GM12878 (cell line): ENCODE measurements around the gene P4HA2. TPM values are rescaled to one million over a fixed set of nuclear protein-coding genes. Genes with fewer than 3 reads are reported as not detected.

Experiments
- ATAC-seq: fragments of 200-7000 bp; cut with Tn5 transposase; 3 replicates; pipeline ENCODE4 v1.9.1; 2020; ENCODE audit warnings: mild to moderate bottlenecking, moderate library complexity
- BruUV-seq: library from RNA; stranded (reverse); fragments of 400-500 nt; replicated peaks from 2 replicates; lab custom pipeline; 2021; lab: Mats Ljungman, UMichigan
- CTCF ChIA-PET: fragments of 300-600 bp; sonication (Branson Sonifier 250); formaldehyde crosslinking; extraction: SDS; loops from one replicate; lab custom pipeline; 2021; ENCODE audit warnings: inconsistent platforms; lab: Yijun Ruan, JAX
- POLR2A ChIA-PET: fragments of 350-600 bp; formaldehyde crosslinking; extraction: SDS; loops from one replicate; lab custom pipeline; 2021; ENCODE audit warnings: inconsistent platforms; lab: Charles Lee
- RAD21 ChIA-PET: fragments of 300-600 bp; sonication (Branson Sonifier 250); formaldehyde crosslinking; loops from one replicate; lab custom pipeline; 2023; ENCODE audit warnings: antibody characterized with exemption; ENCODE audit not compliant: unreplicated experiment; lab: Charles Lee
- SMC1A ChIA-PET: fragments of 300-600 bp; sonication (Branson Sonifier 250); formaldehyde crosslinking; loops from one replicate; lab custom pipeline; 2023; ENCODE audit not compliant: unreplicated experiment, uncharacterized antibody; lab: Charles Lee
- DNase-seq: peaks from one replicate; pipeline ENCODE4 v3.0.0-alpha.2; 2011; ENCODE audit warnings: low read depth, low spot score
- FAIRE-seq: peaks from 3 replicates; lab custom pipeline; 2011; peaks lifted over from hg19 to GRCh38; lab: Jason Lieb, UNC
- H2AFZ ChIP-seq: 2 replicates; pipeline ENCODE4 v1.6.0; 2011; ENCODE audit warnings: low read depth, low read length, control low read depth; ENCODE audit not compliant: control insufficient read depth
- H3K27ac ChIP-seq: 2 replicates; pipeline ENCODE4 v1.5.1; 2011; ENCODE audit warnings: control low read depth; ENCODE audit not compliant: control insufficient read depth, insufficient read depth
- H3K27me3 ChIP-seq, 2 experiments: replicated peaks in 1 of 2; 2 replicates each; pipeline versions ENCODE4 v1.6.0 to v1.6.1; 2011; ENCODE audit warnings: low read length in 1 of 2; ENCODE audit not compliant: control insufficient read depth in 2 of 2, insufficient read depth in 2 of 2
- H3K36me3 ChIP-seq, 2 experiments: 2 replicates each; pipeline ENCODE4 v1.5.1; 2011; ENCODE audit warnings: low read length in 1 of 2; ENCODE audit not compliant: control insufficient read depth in 2 of 2, insufficient read depth in 2 of 2
- H3K4me1 ChIP-seq: 2 replicates; pipeline ENCODE4 v1.6.1; 2011; ENCODE audit warnings: mild to moderate bottlenecking, low read length, moderate library complexity, mixed read lengths; ENCODE audit not compliant: control insufficient read depth, insufficient read depth
- H3K4me2 ChIP-seq: 2 replicates; pipeline ENCODE4 v1.6.0; 2011; ENCODE audit warnings: control low read depth; ENCODE audit not compliant: control insufficient read depth, insufficient read depth
- H3K4me3 ChIP-seq: fragments of 200-600 bp; sonication (generic); 2 replicates; pipeline ENCODE4 v1.5.1; 2016
- H3K79me2 ChIP-seq: 2 replicates; pipeline ENCODE4 v1.6.0; 2011; ENCODE audit warnings: low read length; ENCODE audit not compliant: control insufficient read depth, insufficient read depth
- H3K9ac ChIP-seq: 2 replicates; pipeline ENCODE4 v1.8.0; 2011; ENCODE audit warnings: low read length, control low read depth, mixed read lengths; ENCODE audit not compliant: control insufficient read depth, insufficient read depth
- H3K9me3 ChIP-seq: replicated peaks from 3 replicates; pipeline ENCODE4 v1.5.1; 2011; ENCODE audit warnings: mild to moderate bottlenecking, low read length; ENCODE audit not compliant: control insufficient read depth, insufficient read depth
- H4K20me1 ChIP-seq: 2 replicates; pipeline ENCODE4 v1.6.0; 2011; ENCODE audit not compliant: control insufficient read depth, insufficient read depth
- IKZF2 ChIP-seq, 2 experiments: fragments of 450-650 bp; IDR thresholded peaks; 2 replicates each; pipeline ENCODE4 v1.6.1; 2017; ENCODE audit warnings: mild to moderate bottlenecking in 2 of 2, moderate library complexity in 2 of 2
- IRF3 ChIP-seq: fragments of 450-650 bp; IDR thresholded peaks from 2 replicates; pipeline ENCODE4 v1.6.1; 2014; ENCODE audit warnings: mild to moderate bottlenecking
- MTA2 ChIP-seq: fragments of 450-650 bp; IDR thresholded peaks from 2 replicates; pipeline ENCODE4 v1.6.1; 2016; ENCODE audit warnings: low read depth, mild to moderate bottlenecking, moderate library complexity
- ZBTB40 ChIP-seq: fragments of 450-650 bp; IDR thresholded peaks from 2 replicates; pipeline ENCODE4 v1.6.1; 2016; ENCODE audit warnings: mild to moderate bottlenecking, moderate library complexity, borderline replicate concordance
- ZNF687 ChIP-seq: fragments of 450-650 bp; IDR thresholded peaks from 2 replicates; pipeline ENCODE4 v1.6.1; 2017; ENCODE audit warnings: mild to moderate bottlenecking, moderate library complexity
- WGBS: methylation state at CpG from one replicate; pipeline ENCODE4 v1.1.6; 2016; ENCODE audit warnings: low lambda C conversion rate; ENCODE audit not compliant: insufficient replicate concordance, insufficient coverage; ENCODE audit errors: missing lambda C conversion rate; 5-methylcytosine and 5-hydroxymethylcytosine counted together
- in situ Hi-C: fragments of 300-500 bp; cut with MboI; formaldehyde crosslinking; loops from 9 replicates; pipeline ENCODE4 v1.14.3; 2018; ENCODE audit warnings: mixed read lengths
- intact Hi-C: fragments of 100-400 bp; cut with micrococcal nuclease; formaldehyde crosslinking; loops from one replicate; pipeline ENCODE4 v1.14.2; 2022; ENCODE audit not compliant: unreplicated experiment
- polyA plus RNA-seq, 11 experiments: library from polyadenylated mRNA; depleted of rRNA in 4 of 11; unstranded in 6 of 11; stranded (reverse) in 5 of 11; fragments of >200 nt; fragmentation: Nextera tagmentation in 4 of 11; fragmentation: Illumina TruSeq in 1 of 11; extraction: Ambion mirVana in 4 of 11; extraction: Trizol in 1 of 11; gene quantifications; 1 replicate in 1 of 11; 2 replicates in 10 of 11; pipeline versions ENCODE4 v1.2.1 to v1.2.3, GENCODE V29; 2011 to 2016; ENCODE audit warnings: inconsistent platforms in 2 of 11, missing spikeins in 2 of 11, low read depth in 1 of 11
- total RNA-seq, 4 experiments: library from RNA; depleted of rRNA in 3 of 4; stranded (reverse); fragments of >200 nt in 3 of 4; fragmentation: Illumina TruSeq in 1 of 4; extraction: Trizol in 1 of 4; gene quantifications; 2 replicates each; pipeline versions ENCODE4 v1.2.1 to v1.2.3, GENCODE V29; 2013 to 2021

P4HA2 gene
- total and polyA plus RNA-seq, 10 of the 15 experiments (the other 5 are each of a cell fraction or from before 2014, with no cell fraction given) = 4.7 to 10.9 (median 7.5) TPM

GRCh38 chr5:132251220-132251725 is 23.6 kb upstream of the P4HA2 start:
- no TSS peak for BruUV-seq
- H3K9ac ChIP-seq = no peak overlapping the region
- TF ChIP-seq IRF3 (no peak), ZBTB40 (no peak), ZNF687 (no peak), MTA2 (no peak), IKZF2 (IDR thresholded peaks at IDR 0.05) (no peak)
- peaks cover 1% of the 10 kb centered on the region for H3K9me3 ChIP-seq
- ChIA-PET POLR2A (interaction anchor here (1.4 to 1.7 kb wide), 2 partner anchors 10 to 24 kb away, joined by 3 to 5 read pairs; partner anchors contain the start of gene P4HA2), CTCF (interaction anchor here (0.8 to 8.7 kb wide), 4 partner anchors 12 to 71 kb away, joined by 3 to 74 read pairs (median 6); no protein-coding TSS in a partner anchor), SMC1A (interaction anchor here (0.8 to 3.6 kb wide), 4 partner anchors 10 to 42 kb away, joined by 3 to 16 read pairs (median 5); no protein-coding TSS in a partner anchor), RAD21 (interaction anchor here (3.4 kb wide), 1 partner anchor 13 kb away, joined by 11 read pairs; no protein-coding TSS in a partner anchor)
- WGBS = 35% methylated on average over 10 of the region's 10 CpGs
- no peaks in the 10 kb centered on the region for H4K20me1 ChIP-seq
- in situ Hi-C loops = no loop called here
- H3K4me3 ChIP-seq = no peak overlapping the region
- H3K4me1 ChIP-seq = no peaks in the 10 kb centered on the region
- H2AFZ ChIP-seq = no peak overlapping the region
- ATAC-seq (no peak), DNase-seq (no peak), FAIRE-seq (no peak)
- H3K79me2 ChIP-seq = no peaks in the 10 kb centered on the region
- no peak overlapping the region for H3K27ac ChIP-seq
- H3K4me2 ChIP-seq = no peak overlapping the region
- H3K27me3 ChIP-seq = no peaks in the 10 kb centered on the region; a peak in 1 of 4 replicates
- no peaks in the 10 kb centered on the region for H3K36me3 ChIP-seq
- intact Hi-C loops = no loop called here
